NB4 (cell line): Measurements from ENCODE around the gene TAPT1.
A peak's percentile ranks its signal among the peaks of the same experiment; 100 is the strongest.

Experiments
- DNase-seq: peaks from one replicate; pipeline ENCODE4 v3.0.0; 2010; ENCODE audit warnings: low read depth
- H3K4me3 ChIP-seq: one replicate; pipeline ENCODE4 v1.5.1; 2011; ENCODE audit warnings: mild to moderate bottlenecking, low read depth, low read length, moderate library complexity
- MAX ChIP-seq: IDR thresholded peaks from 2 replicates; pipeline ENCODE4 v1.6.1; 2011; ENCODE audit warnings: low read depth, low read length
- MYC ChIP-seq: IDR thresholded peaks from 2 replicates; pipeline ENCODE4 v1.6.1; 2011; ENCODE audit warnings: low read depth, low read length
- POLR2A ChIP-seq: IDR thresholded peaks from 2 replicates; pipeline ENCODE4 v1.6.1; 2011; ENCODE audit warnings: mild to moderate bottlenecking; ENCODE audit not compliant: insufficient read length; ENCODE audit errors: extremely low read depth
- TF ChIP-seq, protein P1 (sequence below): IDR thresholded peaks from one replicate; pipeline ENCODE4 v1.5.1; 2012; ENCODE audit warnings: low read depth, low read length

TAPT1 gene

DNA sequence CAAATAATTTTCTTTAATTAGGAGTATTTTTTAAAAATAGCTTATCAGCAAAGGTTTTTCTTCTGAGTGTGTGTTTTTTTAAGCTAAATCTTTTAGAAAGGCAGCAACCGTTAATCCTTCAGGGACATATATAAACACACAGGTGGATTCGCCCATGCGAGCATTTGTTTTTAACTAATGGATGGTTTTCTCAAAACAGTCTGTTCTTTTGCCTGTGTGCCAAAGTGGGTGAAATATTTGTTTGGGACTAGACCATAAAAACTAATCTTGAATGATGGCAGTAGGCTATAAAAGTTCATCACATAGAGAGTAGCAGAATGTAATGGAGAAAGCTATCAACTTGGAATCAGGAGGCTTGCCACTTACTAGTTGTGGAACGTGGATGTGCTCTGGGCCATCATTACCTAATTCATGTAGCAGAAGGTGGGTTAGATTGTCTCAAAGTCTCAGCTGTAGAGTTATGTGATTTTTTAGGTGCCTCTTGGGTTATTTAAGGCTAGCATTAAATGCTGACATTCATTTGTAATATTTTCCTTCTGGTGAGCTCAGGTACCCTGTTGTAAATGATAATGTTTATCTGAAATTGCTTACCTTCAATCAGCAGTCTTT, 7.4 kb upstream of the TAPT1 start:
- DNase-seq = no peak
- no peak overlapping the region for H3K4me3 ChIP-seq
- no peak for TF ChIP-seq MAX
- TF ChIP-seq, protein P1, sequence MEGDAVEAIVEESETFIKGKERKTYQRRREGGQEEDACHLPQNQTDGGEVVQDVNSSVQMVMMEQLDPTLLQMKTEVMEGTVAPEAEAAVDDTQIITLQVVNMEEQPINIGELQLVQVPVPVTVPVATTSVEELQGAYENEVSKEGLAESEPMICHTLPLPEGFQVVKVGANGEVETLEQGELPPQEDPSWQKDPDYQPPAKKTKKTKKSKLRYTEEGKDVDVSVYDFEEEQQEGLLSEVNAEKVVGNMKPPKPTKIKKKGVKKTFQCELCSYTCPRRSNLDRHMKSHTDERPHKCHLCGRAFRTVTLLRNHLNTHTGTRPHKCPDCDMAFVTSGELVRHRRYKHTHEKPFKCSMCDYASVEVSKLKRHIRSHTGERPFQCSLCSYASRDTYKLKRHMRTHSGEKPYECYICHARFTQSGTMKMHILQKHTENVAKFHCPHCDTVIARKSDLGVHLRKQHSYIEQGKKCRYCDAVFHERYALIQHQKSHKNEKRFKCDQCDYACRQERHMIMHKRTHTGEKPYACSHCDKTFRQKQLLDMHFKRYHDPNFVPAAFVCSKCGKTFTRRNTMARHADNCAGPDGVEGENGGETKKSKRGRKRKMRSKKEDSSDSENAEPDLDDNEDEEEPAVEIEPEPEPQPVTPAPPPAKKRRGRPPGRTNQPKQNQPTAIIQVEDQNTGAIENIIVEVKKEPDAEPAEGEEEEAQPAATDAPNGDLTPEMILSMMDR = no peak
- no peak for TF ChIP-seq MYC
- no peak for TF ChIP-seq POLR2A

- DNase-seq = no peak
- no peak overlapping the region for H3K4me3 ChIP-seq
- no peak for TF ChIP-seq MAX
- no peak for TF ChIP-seq MYC
- TF ChIP-seq, protein P1 = no peak
- TF ChIP-seq POLR2A = no peak
Measured at GRCh38 chr4:16231570-16232245, 5.4 kb upstream of the TAPT1 start.

- no peak overlapping the region for H3K4me3 ChIP-seq
- TF ChIP-seq, protein P1 = no peak
- TF ChIP-seq POLR2A (no peak), MYC (no peak), MAX (no peak)
- no peak for DNase-seq
Measured at GRCh38 chr4:16230308-16230707, 4.0 kb upstream of the TAPT1 start.

DNA sequence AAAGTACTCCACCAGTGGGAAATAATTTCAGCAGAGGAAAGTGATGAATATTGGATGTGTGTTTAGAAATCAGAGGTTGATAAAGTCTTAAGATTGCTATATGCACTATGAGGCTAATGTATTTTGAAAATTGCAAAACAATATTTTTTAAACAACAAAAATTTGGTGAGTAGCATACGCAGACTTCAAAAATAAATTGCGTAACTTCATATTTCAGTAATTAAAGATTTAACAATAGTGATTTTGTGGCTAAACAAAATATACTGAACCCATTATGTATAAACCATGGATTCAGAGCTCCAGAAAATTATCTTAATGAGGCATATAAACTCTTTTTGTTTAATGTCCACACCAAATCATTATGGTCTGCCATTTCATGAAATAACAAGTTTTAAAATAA, 3.3 kb upstream of the TAPT1 start:
- TF ChIP-seq MAX (no peak), MYC (no peak), POLR2A (no peak)
- TF ChIP-seq, protein P1 = no peak

DNA sequence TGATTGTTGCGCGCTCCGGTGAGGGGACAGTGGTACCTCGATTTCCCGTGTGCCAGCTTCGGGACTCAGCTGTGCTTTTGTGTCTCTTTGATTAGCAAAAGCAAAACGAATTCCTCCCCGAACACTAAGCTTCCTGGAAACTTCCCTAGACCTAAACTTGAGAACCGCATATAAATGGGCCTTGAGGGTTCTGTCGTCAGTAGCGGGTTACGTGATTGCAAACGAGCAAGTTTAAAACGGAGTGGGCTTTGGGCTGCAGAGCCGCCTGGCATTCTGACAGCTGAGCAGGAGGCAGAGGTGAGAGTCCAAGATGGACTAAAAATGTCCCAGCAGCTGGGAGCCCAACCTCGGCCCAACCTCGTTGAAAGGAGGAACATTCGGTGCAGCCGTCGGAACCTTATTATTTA, 1.2 kb upstream of the TAPT1 start:
- H3K4me3 ChIP-seq = peak overlapping the region; percentile 77
- peak; percentile 53 for DNase-seq
- TF ChIP-seq MAX (no peak), MYC (no peak), POLR2A (no peak)
- TF ChIP-seq, protein P1 = no peak

More for the DNA sequence above, 3.3 kb upstream of the TAPT1 start:
- no peak overlapping the region for H3K4me3 ChIP-seq
- DNase-seq = no peak
